GM18909 (cell line): ENCODE results near the gene LRRC51.

Source experiments
- ATAC-seq: cut with Tn5 transposase; IDR thresholded peaks from one replicate; pipeline ENCODE4 v1.9.1; 2021; ENCODE audit warnings: mild to moderate bottlenecking; ENCODE audit not compliant: unreplicated experiment, poor library complexity

LRRC51 gene

DNA sequence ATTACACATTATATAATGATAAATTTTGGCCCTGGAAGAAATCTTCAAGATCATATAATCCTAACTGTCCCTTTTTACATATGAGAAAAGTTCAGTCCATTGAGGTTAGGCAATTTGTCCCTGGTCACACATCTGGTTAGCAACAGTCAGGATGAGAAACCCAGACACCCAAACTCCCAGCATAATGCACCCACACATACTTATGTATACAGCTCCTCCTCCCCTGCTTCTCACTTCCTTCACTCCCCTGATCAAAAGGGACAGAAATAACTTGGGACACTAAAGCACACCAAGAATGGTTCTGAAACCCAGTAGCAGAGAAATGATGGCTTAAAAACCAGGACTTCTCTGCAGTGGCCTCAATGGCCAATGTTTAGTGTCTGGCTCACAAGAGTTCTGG, 11.4 kb upstream of the LRRC51 start:
- no peak for ATAC-seq

DNA sequence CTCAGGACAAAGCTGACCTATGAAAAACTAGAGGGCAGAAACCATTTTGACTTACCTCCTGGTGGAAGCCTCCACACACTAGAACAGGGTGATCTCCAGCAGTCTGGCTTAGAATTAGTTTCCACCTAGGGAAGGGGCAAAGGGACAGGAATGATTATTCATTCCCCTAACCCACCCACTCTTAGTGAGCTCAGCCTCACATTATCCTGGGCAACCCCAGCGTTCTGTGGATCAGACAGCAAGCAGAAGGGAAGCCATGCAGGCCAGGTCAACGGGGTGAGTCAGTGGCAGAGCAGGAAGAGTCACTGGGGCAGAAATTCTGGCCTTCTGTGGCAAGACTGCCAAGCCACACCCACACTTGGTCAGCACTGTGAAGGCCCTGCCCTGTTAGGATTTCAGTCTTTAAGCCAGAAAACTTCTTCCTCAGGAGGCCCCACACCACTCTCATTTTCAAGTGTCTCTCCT, 10.8 kb upstream of the LRRC51 start:
- no peak for ATAC-seq

DNA sequence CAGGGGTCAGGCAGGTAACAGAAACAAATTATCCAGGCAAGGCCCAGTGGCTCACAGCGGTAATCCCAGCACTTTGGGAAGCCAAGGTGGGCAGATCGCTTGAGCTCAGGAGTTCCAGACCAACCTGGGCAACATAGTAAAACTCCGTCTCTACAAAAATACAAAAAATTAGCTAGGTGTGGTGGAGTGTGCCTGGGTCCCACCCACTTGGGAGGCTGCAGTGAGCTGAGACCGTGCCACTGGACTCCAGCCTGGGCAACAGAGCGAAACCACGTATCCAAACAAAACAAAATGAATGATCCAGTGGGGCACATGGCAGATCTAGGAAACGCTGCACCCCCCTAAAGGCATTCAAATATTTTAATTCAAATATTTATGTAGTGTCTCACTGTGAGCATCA, 10.2 kb upstream of the LRRC51 start:
- no peak for ATAC-seq

DNA sequence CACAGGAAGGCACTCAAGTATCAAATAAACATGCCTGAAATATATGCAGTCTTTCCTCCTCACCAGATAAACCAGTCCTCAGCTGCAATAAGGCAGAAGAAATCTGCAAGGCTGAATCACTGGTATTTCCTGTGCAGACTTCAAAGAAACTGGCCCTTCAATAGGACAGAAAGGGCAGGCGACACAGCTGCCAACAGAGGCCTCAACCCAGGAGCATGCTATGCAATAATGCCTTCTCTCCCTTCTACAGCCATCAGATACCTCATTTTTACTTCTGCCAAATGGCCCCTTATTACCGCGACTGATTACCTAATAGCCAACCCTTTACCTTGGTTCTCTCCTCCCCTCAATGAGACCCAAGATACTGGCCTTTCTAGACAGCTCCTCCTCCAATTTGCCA, 8.3 kb upstream of the LRRC51 start:
- ATAC-seq: no peak

DNA sequence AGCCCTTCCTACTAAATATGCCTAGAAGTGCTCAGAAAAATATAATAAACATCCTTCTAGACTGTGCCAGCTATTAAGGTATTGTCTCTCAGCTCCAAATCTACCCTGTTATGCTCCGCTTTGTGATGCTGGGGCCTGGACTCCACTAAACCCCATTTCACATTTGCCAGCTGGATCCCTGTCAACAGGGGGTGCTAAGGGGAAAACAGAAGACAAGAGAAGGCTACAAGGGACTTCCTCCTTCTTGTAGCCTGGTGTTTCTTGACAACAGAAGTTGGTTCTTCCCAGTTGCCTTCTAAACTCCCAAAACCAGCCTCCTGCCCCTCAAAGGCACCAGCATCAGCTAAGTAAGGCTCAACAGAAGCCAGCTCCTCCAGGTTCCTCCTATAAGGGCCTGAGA, 5.5 kb upstream of the LRRC51 start:
- no peak for ATAC-seq

DNA sequence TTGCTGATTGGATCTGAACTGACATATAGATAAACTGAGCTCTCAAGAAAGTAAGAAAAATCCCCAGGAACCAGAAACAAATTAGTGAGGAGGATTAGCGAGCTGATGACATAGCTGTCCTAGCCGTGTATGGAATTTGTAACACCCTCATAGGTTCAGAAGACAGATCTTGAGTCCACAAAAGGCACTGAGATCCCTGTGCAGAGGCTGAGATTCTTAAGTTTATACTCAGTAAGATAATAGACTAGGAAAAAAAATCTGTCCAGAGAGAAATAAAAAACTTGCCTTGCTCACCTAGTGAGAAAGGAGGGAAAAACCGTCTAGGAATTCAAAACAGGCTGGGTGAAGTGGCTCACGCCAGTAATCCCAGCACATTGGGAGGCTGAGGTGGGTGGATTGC, 4.9 kb upstream of the LRRC51 start:
- no peak for ATAC-seq

DNA sequence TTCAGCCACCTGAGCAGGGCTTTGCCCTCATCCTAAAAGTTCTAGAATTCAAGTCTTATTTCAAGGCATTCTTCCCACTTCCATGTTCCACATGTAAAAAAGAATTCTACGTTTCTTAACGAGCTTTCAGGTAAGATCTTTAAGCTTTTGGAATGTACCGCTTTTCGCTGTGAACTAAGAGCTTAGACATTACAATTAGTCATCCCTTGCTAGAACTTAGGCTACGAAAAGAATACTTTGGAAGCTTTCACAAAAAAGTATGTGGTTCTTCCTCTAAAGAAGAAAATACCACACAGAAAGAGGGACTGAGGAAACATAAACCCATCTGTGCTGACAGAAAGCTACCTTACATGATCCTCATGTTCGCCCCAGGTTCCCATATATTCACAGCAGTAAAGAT, 2.2 kb upstream of the LRRC51 start:
- ATAC-seq: no peak

DNA sequence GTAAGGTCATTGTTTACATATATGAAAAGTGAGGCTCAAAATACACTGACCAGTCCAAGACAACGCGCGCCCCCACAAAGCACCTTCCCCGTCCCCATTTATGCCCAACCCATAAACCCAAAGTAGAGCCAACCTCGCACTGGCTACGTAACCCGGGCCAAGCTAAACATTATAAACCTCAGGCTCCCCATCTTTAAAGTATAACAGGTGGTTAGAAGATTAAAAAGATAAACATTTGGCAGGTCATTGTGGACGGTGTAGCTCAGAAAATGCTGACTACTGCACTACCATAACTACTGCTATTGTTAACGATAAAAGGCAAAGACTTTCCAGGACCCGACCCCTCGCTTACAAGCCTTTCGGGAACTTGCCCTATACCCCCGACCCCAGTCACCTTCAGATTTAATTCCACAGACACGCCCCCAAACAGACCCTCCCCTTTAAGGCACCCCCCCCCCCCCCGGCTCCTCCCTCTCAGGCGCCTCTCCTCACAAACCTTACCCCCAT, 778 bp upstream of the LRRC51 start:
- ATAC-seq: no peak

DNA sequence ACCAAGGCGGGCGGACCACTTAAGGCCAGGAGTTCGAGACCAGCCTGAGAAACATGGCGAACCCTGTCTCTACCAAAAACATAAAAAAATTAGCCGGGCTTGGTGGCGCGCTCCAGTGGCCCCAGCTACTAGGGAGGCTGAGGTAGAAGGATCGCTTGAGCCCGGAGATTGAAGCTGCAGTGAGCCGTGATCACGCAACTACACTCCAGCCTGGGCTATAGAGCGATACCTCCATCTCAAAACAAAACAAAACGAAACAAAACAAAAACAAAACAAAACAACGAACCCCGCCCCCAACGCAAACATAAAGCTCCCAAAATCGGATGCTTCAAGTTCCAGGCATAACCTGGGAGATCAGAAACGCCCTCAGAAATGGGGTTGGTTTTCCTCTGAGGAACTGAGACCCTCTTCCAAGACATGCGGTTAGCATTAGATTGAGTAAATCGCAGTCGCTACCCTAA, 564 bp downstream of the LRRC51 start:
- ATAC-seq: no peak

DNA sequence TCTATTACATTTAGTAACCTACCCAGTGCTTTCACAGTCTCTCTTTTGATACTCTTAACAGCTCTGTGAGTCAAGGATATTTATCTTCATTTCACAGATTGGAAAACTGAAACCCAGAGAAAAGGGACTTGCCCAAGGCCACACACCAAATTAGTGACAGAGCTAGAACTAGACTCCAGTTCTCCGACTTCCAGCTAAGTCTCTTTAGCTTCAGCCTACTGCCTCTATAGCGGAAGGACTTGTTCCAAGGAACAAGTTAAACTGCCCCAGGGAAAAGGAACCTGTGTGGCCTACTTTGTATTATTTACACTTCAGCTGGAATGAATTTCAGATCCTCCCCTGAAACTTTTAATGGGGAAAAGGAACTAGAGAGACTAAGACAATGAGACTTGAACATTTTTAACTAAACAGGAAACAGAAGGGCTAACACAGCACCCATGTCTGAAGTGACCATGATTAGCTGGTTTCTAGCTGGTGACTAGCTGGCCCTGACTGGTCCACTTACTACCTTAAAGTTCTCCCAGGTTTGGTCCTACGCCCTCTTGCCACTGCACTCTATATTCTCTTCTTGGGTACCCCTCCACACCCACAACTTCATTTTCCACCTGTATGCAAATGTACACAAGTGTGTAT, 1.3 kb downstream of the LRRC51 start:
- no peak for ATAC-seq

DNA sequence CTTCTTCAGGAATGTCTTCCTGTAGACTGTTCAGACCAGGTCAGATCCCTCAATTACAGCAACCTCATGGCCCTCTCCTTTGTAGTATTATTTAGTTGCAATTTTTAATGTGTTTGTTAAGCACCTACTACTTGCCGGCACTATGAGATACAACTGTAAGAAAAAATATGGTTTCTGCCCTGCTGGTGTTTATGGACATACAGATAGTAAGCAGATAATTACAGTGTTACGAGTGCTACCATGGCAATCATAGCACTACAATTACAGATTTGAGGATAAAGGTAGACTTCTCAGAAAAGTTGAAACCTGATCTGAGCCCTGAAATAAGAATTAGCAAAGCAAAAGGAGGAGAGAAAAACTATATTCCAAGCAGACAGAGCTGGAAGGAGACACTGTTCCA, 2.8 kb downstream of the LRRC51 start:
- ATAC-seq: no peak

DNA sequence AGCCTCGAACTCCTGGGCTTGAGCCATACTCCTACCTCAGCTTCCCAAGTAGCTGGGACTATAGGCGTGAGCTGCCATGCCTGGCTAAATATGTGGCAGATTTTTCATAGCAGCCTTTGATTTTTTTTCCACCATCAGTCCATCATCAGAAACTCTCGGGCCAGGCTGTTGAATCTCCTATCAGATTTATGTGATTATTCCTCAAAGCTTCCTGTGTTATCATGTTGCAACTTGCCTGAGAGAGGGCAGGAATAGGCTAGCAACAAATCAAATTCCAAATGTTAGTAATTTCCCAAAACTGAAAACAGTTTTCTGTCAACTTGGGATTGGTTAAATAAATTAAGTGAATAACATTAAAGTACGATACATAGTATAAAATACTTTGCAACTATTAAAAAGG, 3.4 kb downstream of the LRRC51 start:
- no peak for ATAC-seq

DNA sequence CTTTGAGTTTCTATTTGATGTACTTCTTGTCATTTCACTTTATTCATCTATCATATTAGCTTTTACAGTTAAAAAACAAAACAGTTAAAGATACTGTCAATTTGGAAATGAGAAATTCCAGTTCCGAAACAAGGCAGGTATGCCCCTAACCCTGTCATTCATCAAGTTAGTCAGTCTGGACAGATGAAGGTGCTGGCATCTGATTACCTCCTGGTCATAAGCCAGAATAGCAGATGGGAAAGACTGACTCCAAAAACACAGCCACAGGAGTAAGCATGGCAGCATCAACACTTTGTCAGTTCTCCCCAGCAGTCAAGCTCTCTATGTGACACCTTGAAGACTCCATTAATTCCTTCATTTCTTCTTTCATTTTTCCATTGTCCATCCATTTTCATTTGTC, 4.3 kb downstream of the LRRC51 start:
- no peak for ATAC-seq

DNA sequence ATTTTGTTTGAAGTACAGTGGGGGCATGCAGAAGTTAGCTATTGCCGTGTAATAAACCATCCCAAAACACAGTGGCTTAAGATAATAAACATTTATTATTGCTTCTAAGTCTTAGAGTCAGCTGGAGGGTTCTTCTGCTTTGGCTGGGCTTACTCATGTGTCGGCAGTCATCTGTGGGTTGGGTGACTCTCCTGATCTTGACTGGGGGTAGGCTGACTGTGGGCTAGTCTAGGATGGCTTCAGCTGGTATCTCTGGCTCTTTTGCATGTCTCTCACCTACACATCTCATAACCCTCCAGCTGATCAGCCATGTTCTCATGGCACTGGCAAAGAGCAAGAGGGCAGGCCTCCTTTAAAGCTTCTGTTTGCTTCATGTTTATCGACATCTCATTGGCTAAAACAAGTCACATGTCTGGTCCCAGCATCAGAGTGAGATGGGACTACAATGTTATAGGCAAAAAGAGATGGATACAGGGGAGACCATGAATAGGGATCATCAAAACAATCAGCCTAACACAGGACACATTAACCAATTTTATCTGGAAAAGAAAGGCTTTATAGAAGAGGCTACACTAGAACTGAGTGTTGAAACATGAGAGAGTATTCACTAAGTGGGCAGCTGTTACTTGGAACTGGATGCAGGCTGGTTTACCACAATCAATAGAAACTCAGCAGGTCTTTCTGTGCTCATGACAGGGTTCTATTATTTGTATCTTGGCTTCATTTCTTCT, 5.1 kb downstream of the LRRC51 start:
- ATAC-seq: no peak

DNA sequence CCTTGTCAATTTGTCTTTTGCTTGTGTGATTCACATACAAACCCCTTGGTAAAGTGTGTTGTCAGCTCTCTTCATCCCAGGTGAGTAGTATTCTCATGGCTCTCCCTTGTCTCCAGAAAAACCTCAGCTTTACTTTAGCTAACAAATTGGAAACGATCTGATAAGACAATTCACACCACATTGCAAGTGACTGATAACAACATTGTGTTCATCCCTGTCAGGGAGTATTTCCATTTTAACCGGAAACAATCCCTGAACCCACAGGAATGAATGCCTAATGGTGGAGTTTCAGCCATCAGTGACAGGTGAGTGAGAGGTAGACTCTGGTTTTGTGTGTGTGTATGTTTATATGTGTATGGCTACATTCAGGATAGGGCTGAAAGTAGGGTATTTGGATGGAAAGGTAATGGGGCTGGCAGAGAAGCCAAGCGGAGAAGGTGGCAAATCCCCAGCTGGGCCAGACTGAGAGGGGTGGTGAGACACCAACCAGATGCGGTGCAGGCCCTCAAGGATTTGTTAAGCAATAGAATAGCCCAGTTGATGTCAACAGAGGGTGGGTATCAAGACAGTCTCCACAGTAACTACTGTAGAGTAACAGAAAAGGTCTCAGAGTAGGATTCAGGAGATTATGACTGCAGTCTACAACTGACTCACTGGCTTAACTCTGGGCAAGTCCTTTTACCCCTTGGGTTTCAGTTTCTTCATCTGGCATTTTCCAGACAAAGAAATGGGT, 7.6 kb downstream of the LRRC51 start:
- no peak for ATAC-seq

DNA sequence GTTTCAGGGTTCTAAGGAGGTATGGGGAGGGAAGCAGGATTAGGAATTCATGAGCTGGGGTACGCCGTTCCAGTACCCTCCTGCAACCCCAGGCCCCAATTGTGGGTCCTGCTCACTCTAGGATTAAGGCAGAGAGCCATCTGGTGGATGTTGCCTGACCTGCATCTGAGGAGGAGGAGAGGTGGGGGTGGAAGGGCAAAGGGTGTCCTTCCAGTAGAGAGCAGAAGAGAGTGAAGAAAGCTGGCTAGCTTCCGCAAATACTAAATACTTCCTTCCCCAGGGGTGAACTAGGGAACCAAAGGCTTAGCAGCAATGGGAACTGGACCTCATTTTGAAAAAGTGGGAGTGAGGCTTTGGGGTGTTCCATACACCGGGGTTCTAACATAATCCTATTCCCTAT, 10.6 kb downstream of the LRRC51 start:
- no peak for ATAC-seq

DNA sequence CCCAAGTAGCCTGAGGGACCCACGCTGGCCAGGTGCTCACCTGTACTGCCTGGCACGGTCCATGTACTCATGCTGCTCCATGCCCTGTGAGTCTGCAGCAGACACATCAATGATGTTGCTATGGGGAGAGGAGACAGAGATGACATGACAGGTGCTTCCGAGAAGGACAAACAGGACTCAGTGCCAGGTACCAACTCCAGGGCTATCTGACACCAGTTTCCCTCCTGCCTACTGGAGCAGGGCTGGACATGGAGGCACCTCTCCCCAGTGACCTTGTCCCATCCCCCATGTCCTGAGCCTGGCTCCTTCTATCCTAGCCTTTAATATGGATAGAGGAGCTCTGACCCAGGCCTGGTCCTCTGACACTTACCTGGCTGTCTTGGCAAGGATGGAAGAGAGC, 18.1 kb downstream of the LRRC51 start:
- no peak for ATAC-seq

DNA sequence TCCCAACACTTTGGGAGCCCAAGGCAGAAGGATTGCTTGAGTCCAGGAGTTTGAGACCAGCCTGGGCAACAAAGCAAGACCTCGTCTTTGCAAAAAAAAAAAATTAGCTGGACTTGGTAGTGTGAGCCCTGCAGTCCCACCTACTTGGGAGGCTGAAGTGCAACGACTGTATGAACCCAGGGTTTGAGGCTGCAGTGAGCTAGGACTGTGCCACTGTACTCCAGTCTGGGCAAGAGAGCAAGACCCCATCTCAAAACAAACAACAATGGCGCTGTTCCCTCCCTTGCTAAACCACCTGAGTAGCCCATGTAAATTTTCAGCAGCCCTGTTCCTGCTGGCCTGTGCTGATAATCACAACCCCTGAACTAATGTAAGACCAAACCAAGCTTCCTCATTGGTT, 19.4 kb downstream of the LRRC51 start:
- ATAC-seq: no peak

DNA sequence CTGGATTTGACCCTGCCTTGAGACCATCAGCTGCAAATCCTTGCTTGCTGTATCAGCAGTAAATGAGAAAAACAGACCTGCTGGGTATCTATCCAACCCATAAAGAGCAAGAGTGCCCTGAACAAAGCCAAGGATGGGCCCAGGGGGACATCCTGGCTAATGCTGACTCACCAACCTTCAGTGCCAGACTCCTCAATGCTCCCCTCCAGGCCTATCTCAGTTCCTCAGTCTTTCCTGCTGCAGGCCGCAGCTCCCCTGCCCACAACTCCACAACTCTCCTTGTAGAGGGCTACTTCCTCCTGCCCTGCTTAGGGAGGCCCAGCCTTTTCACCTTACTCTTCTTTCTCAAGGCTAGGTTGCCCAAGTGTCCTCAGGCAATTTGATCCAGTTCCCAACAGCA, 19.8 kb downstream of the LRRC51 start:
- ATAC-seq: no peak

DNA sequence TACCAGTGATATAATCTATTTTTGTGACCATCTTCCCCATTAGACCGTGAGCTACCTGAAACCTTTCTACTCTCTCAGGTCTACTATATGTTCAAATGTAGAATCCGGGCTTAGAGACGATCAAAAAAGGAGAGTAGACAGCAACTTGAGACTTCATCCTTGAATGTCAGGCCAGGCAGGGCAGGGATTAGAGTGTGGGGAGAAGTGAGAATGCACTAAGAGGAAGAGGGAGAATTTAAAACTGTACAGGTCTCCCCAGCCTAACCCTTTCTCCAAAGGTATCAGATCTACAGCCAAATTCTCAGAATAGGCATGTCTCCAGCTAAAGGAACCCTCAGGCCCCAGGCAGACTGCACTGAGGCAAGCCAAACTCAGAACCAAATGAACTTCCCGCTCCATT, 21.5 kb downstream of the LRRC51 start:
- no peak for ATAC-seq

DNA sequence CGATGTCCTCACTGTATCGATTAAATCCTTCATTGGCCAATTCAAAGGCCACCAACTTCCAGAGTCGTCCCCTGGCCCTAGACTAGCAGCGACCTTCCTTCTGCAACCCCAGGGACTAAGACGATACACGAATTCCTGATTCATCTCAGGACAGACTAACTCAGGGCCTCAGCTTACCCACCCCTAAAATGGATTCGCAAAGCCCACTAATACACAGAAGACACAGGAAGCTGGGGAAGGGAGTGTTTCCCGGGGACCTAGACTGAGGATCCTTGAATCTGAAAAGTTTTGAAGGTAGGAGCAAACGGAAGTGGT, 21.9 kb downstream of the LRRC51 start:
- ATAC-seq: no peak
